Activated CD8-positive, alpha-beta memory T cell treated with anti-CD3 and anti-CD28 coated beads for 48 hours (primary cell): Measurements from ENCODE around the gene PHOX2A.
"Not testable (repeated sequence)": the region's sequence is repeated elsewhere in the genome, so short reads cannot be mapped to it uniquely, and the experiment has no call there.

Experiments used
- DNase-seq, 3 experiments: peaks; one replicate each; pipeline ENCODE4 v3.0.0-alpha.2; 2020; ENCODE audit warnings: low read depth in 2 of 3, low spot score in 2 of 3

PHOX2A gene

GRCh38 chr11:72244060-72244360, at the start of gene PHOX2A:
TSS of gene PHOX2A (minus strand) at chr11:72244176. CDS start at chr11:72244004, 172 bp downstream.
- no peak for DNase-seq

GRCh38 chr11:72293391-72293790, 49.4 kb upstream of the PHOX2A start:
- DNase-seq = no peak

- no peak for DNase-seq
These were observed 48.3 kb upstream of the PHOX2A start for GRCh38 chr11:72292106-72292785.

GRCh38 chr11:72290741-72291140, 46.8 kb upstream of the PHOX2A start:
- not testable (repeated sequence) for DNase-seq

GRCh38 chr11:72287293-72287692, 43.3 kb upstream of the PHOX2A start:
- DNase-seq = no peak

GRCh38 chr11:72283947-72284346, 40.0 kb upstream of the PHOX2A start:
- no peak for DNase-seq

- no peak for DNase-seq
These were observed 36.8 kb upstream of the PHOX2A start for GRCh38 chr11:72280726-72281315.

- no peak for DNase-seq
These were observed 36.1 kb upstream of the PHOX2A start for GRCh38 chr11:72280037-72280436.

- no peak for DNase-seq
These were observed 34.9 kb upstream of the PHOX2A start for GRCh38 chr11:72278905-72279304.

GRCh38 chr11:72274435-72274834, 30.5 kb upstream of the PHOX2A start:
- DNase-seq = no peak

GRCh38 chr11:72271980-72272379, 28.0 kb upstream of the PHOX2A start:
- DNase-seq = no peak

- DNase-seq = no peak
These were observed 24.1 kb upstream of the PHOX2A start for GRCh38 chr11:72267956-72268617.

GRCh38 chr11:72266960-72267359, 23.0 kb upstream of the PHOX2A start:
- DNase-seq = not testable (repeated sequence)

- DNase-seq = no peak
These were observed 22.0 kb upstream of the PHOX2A start for GRCh38 chr11:72265951-72266350.

GRCh38 chr11:72263361-72263760, 19.4 kb upstream of the PHOX2A start:
- DNase-seq = no peak

GRCh38 chr11:72260574-72260973, 16.6 kb upstream of the PHOX2A start:
- DNase-seq = no peak

GRCh38 chr11:72259490-72259889, 15.5 kb upstream of the PHOX2A start:
- no peak for DNase-seq

- no peak for DNase-seq
These were observed 13.6 kb upstream of the PHOX2A start for GRCh38 chr11:72257570-72257969.

- no peak for DNase-seq
These were observed 10.5 kb upstream of the PHOX2A start for GRCh38 chr11:72254299-72254993.

- DNase-seq = no peak
These were observed 9.4 kb upstream of the PHOX2A start for GRCh38 chr11:72253392-72253791.

GRCh38 chr11:72251614-72252013, 7.6 kb upstream of the PHOX2A start:
- no peak for DNase-seq
